HepG2 (cell line): ENCODE measurements around the gene NGFR.

Experiments used
- EP300 ChIP-seq, 3 experiments: sonication (generic) in 1 of 3; formaldehyde crosslinking in 1 of 3; IDR thresholded peaks; 2 replicates each; pipeline versions ENCODE4 v1.5.1 to v1.6.1; 2011 to 2020; ENCODE audit warnings: low read depth in 2 of 3, low read length in 2 of 3, borderline replicate concordance in 1 of 3, improper control_type of control experiment in 1 of 3, mild to moderate bottlenecking in 1 of 3, missing genetic modification reagents in 1 of 3, moderate library complexity in 1 of 3
- ZNF503 ChIP-seq: sonication (generic); formaldehyde crosslinking; IDR thresholded peaks from 2 replicates; pipeline ENCODE4 v1.4.0; 2020; ENCODE audit warnings: missing genetic modification reagents

- TF ChIP-seq EP300 (IDR thresholded peaks at IDR 0.05; ENCODE audit: low read depth in 2 of 2, low read length in 2 of 2) (no peak), EP300 (CRISPR knock-in tag; IDR thresholded peaks at IDR 0.05; ENCODE audit: borderline replicate concordance) (no peak), ZNF503 (no peak)
These were observed 9.0 kb upstream of the NGFR start for GRCh38 chr17:49486012-49486641.
